Measurements from ENCODE around the gene ZNF548.
A peak's percentile ranks its signal among the peaks of the same experiment; 100 is the strongest.

Gene ZNF548

GRCh38 chr19:57389730-57390598, at the start of gene ZNF548:
ZNF548 (plus strand) TSS chr19:57389854; CDS start chr19:57390100, 246 bp downstream.
- in situ Hi-C loops (cut with MboI; ENCODE audit: low sequenced_read_pairs, unreplicated experiment), result no loop called here
- no peak for TF ChIP-seq CTCF (IDR thresholded peaks at IDR 0.05; ENCODE audit: borderline replicate concordance, control extremely low read depth, extremely low read depth, insufficient read depth, missing control alignments)
- DNase-seq (ENCODE audit: low spot score), result peak; percentile 93

- DNase-seq (ENCODE audit: low spot score), result no peak
- in situ Hi-C loops (cut with MboI; ENCODE audit: low sequenced_read_pairs, unreplicated experiment), result no loop called here
- no peak for TF ChIP-seq CTCF (IDR thresholded peaks at IDR 0.05; ENCODE audit: borderline replicate concordance, control extremely low read depth, extremely low read depth, insufficient read depth, missing control alignments)
These were observed 47.1 kb upstream of the ZNF548 start for GRCh38 chr19:57342582-57342981.

GRCh38 chr19:57348136-57348535, 41.5 kb upstream of the ZNF548 start:
- no peak for TF ChIP-seq CTCF (IDR thresholded peaks at IDR 0.05; ENCODE audit: borderline replicate concordance, control extremely low read depth, extremely low read depth, insufficient read depth, missing control alignments)
- no peak for DNase-seq (ENCODE audit: low spot score)
- in situ Hi-C loops (cut with MboI; ENCODE audit: low sequenced_read_pairs, unreplicated experiment), result no loop called here

- DNase-seq (ENCODE audit: low spot score), result peak; percentile 93
- in situ Hi-C loops (cut with MboI; ENCODE audit: low sequenced_read_pairs, unreplicated experiment), result no loop called here
- TF ChIP-seq CTCF (IDR thresholded peaks at IDR 0.05; ENCODE audit: borderline replicate concordance, control extremely low read depth, extremely low read depth, insufficient read depth, missing control alignments), result no peak
These were observed 38.5 kb upstream of the ZNF548 start, which contains the start of gene ZNF304 for GRCh38 chr19:57350877-57351805. ZNF304 (plus strand) TSS chr19:57351271; CDS start chr19:57351665, 394 bp downstream.

- DNase-seq (ENCODE audit: low spot score), result peak; percentile 23
- no peak for TF ChIP-seq CTCF (IDR thresholded peaks at IDR 0.05; ENCODE audit: borderline replicate concordance, control extremely low read depth, extremely low read depth, insufficient read depth, missing control alignments)
- in situ Hi-C loops (cut with MboI; ENCODE audit: low sequenced_read_pairs, unreplicated experiment), result no loop called here
These were observed 37.8 kb upstream of the ZNF548 start for GRCh38 chr19:57351867-57352266.

GRCh38 chr19:57355916-57356315, 33.7 kb upstream of the ZNF548 start:
- no peak for DNase-seq (ENCODE audit: low spot score)
- in situ Hi-C loops (cut with MboI; ENCODE audit: low sequenced_read_pairs, unreplicated experiment), result no loop called here
- no peak for TF ChIP-seq CTCF (IDR thresholded peaks at IDR 0.05; ENCODE audit: borderline replicate concordance, control extremely low read depth, extremely low read depth, insufficient read depth, missing control alignments)

All from GM13976 (cell line).